ENCODE data around the gene CIZ1.
"Not testable (repeated sequence)": the region's sequence is repeated elsewhere in the genome, so short reads cannot be mapped to it uniquely, and the experiment has no call there.

The CIZ1 gene, protein sequence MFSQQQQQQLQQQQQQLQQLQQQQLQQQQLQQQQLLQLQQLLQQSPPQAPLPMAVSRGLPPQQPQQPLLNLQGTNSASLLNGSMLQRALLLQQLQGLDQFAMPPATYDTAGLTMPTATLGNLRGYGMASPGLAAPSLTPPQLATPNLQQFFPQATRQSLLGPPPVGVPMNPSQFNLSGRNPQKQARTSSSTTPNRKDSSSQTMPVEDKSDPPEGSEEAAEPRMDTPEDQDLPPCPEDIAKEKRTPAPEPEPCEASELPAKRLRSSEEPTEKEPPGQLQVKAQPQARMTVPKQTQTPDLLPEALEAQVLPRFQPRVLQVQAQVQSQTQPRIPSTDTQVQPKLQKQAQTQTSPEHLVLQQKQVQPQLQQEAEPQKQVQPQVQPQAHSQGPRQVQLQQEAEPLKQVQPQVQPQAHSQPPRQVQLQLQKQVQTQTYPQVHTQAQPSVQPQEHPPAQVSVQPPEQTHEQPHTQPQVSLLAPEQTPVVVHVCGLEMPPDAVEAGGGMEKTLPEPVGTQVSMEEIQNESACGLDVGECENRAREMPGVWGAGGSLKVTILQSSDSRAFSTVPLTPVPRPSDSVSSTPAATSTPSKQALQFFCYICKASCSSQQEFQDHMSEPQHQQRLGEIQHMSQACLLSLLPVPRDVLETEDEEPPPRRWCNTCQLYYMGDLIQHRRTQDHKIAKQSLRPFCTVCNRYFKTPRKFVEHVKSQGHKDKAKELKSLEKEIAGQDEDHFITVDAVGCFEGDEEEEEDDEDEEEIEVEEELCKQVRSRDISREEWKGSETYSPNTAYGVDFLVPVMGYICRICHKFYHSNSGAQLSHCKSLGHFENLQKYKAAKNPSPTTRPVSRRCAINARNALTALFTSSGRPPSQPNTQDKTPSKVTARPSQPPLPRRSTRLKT

DNA sequence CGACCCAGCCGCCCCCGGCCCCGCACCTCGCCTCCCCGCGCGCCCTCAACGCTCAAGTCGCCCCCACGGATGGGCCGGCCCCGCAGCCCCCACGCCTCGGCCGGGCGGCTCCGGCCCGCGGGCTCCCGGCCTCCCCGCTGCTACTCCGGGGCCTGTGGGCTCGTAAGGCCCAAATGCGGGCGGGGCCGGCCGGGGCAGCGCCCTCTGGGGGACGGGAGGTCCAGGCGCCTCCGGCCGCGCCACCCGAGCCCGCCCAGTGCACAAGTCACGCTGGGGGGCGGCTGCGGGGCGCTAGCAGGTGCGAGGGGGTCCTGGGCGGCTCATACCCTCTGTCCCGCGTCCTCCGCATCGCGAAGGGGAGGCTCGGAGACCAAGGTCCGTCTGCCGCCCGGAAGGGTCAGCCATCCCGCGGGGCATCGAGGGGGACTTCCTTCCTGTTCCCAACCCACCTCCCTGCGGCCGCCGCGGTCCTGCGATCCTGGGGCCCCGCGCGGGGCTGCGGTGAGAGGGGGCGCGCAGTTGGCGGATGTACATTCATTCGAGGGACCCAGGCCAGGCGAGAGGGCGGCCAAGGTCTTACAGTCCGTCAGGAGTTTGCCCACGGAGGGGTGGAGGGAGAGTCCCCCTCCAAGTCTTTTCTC lies at the start of gene CIZ1:
Gene CIZ1 (minus strand): TSS at position 167 of the 641 bp plus-strand sequence. CDS start 715 bp downstream, outside the sequence.
- DNase-seq, result peak; percentile 65 to 86

- no peak for DNase-seq
These were observed 42.5 kb upstream of the CIZ1 start for GRCh38 chr9:128233817-128234406.

- no peak for DNase-seq
These were observed 41.4 kb upstream of the CIZ1 start for GRCh38 chr9:128232528-128233428.

- DNase-seq, result no peak
These were observed 40.5 kb upstream of the CIZ1 start for GRCh38 chr9:128231638-128232527.

GRCh38 chr9:128230897-128231296 lies 39.5 kb upstream of the CIZ1 start:
- not testable (repeated sequence) for DNase-seq

- peak; percentile 25 to 39 for DNase-seq
These were observed 35.0 kb upstream of the CIZ1 start for GRCh38 chr9:128226412-128226801.

- no peak for DNase-seq
These were observed 34.5 kb upstream of the CIZ1 start for GRCh38 chr9:128225770-128226411.

GRCh38 chr9:128224877-128225276 lies 33.5 kb upstream of the CIZ1 start:
- DNase-seq, result no peak

DNA sequence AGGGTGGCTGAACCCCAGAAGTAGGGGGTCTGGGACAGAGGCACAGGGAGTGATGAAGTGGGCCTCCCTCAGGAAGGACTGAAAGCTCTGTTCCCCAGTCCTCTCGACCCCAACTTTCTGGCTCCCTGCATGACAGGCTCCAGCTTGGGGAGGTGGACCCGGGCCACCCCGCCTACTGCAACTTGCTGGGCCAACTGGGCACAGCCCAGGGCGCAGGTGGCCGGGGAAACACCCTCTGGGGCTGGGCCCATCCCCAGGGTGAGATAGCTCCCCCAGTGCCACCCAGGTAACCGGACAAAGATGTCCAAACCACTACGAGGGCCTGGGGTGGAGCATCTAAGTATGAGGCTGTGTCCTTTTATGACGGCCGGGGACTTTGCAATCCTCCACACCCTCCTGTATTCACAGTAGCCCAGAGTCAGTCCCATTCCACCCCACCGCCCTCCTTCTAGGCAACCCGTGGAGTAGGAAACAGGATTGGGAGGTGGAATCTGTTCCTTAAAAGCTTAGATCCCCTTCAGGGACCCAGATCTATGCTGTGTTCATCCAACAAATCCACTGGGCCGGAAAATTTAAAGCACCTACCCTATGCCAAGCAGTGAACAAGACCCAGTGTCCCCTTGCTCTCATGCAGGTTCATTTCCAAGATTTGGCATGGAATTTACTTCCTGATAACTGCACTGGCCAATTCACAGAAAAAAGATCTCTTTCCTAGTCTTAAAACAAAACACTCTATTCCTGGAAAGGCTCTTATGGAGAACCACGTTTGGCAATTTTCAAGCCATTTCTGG lies 31.7 kb upstream of the CIZ1 start:
- no peak for DNase-seq

DNA sequence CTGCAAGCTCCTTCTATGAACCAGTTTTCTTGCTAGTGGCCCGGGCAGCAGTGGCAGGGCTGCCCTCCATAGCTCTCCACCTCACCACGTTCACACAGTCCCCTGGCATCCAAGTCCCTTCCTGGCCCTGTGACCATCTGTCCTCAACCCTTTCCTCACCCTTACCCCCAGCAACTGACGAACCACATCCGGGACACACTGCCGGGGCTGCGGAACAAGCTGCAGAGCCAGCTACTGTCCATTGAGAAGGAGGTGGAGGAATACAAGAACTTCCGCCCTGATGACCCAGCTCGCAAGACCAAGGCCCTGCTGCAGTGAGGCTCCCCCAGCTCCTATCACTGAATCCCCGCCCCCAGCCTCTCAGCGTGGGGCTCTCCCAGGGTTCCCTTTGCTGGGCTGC lies 30.7 kb upstream of the CIZ1 start:
- no peak for DNase-seq

DNA sequence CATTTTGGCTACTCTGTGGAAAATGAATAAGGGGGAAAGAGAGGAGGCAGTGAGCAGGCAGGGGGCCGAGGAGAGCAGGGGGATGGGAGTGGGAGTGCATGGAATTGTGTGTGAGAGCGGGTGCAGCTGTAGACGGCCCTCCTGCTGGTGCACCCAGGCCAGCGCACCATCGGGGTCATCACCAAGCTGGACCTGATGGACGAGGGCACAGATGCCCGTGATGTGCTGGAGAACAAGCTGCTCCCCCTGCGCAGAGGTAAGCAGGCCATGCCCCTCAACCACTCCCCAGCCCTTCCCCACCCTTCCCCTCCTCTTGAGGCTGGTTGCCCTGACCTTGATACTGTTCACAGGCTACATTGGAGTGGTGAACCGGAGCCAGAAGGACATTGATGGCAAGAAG lies 28.5 kb upstream of the CIZ1 start:
- DNase-seq, result no peak

GRCh38 chr9:128218518-128219389 lies 27.4 kb upstream of the CIZ1 start:
- DNase-seq, result peak; percentile 97 to 99

GRCh38 chr9:128218172-128218517 lies 26.8 kb upstream of the CIZ1 start:
- DNase-seq, result no peak

GRCh38 chr9:128216781-128217553 lies 25.6 kb upstream of the CIZ1 start:
- no peak for DNase-seq

DNA sequence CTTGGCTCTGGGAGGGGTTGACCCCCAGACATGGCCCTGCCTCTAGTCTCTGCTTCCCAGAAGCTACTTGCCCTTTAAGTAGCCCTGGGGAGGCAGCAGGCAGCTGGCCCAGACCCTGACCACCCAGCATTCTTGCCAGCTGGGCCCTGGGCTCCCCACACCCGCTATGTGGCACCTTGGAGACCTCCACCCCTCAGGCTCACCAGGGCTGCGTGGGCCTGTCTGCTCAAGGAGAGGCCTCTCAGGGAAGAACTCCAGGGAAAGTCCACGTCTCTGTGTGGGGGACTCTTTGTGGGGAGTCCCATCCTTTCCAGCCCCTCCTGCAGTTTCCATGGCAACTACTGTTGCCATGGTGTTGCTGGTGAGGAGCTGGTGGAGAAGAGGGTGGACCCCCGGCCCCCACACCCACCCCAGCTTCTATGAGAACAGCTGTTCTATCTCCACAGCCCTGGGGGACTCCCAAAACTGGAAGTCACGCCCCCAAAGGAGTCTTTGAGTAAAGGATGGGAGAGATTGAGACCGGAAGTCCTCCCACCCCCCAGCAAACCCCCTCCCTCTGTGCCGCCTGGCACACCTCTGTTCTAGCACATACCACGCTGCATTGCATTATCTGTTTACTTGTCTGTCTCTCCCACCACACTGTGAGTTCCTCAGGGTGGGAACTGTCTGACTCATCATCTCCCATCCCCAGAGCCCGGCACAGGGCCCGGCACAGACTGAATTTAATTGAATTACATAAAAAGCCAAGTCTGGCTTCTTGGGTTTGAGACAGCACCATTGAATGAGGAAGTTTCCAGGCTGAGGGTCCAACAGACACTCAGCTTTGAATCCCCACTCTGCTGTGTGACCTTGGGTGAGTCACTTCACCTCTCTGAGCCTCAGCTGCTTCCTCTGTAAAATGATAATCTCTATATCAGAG lies 24.4 kb upstream of the CIZ1 start:
- no peak for DNase-seq
